Mucosa of descending colon (tissue), 3 donors: ENCODE data around the gene ADARB1. TPM values are rescaled to one million over a fixed set of nuclear protein-coding genes. Genes with fewer than 3 reads are reported as not detected.

Experiments
- ATAC-seq: fragments of 200-7000 bp; cut with Tn5 transposase; one replicate; pipeline ENCODE4 v1.9.1; 2020; ENCODE audit warnings: mild to moderate bottlenecking, moderate library complexity
- DNase-seq, 3 donors: peaks; one replicate each; pipeline ENCODE4 v3.0.0-alpha.2; 2020
- H3K36me3 ChIP-seq: fragments of 200-600 bp; one replicate; pipeline ENCODE4 v1.8.0; 2021; ENCODE audit warnings: low read depth, mild to moderate bottlenecking
- H3K4me1 ChIP-seq: fragments of 200-600 bp; one replicate; pipeline ENCODE4 v1.8.0; 2021; ENCODE audit warnings: low read depth, mild to moderate bottlenecking
- H3K4me3 ChIP-seq: fragments of 200-600 bp; one replicate; pipeline ENCODE4 v1.8.0; 2021; ENCODE audit warnings: mild to moderate bottlenecking
- H3K9me3 ChIP-seq: fragments of 200-600 bp; one replicate; pipeline ENCODE4 v1.8.0; 2021; ENCODE audit warnings: mild to moderate bottlenecking
- intact Hi-C, 2 donors: fragments of 100-400 bp; cut with DNase I in 1 of 2; cut with micrococcal nuclease in 1 of 2; formaldehyde crosslinking; loops; one replicate each; pipeline versions ENCODE4 v1.11.0 to v1.11.1; 2022; cut with DNase I, micrococcal nuclease
- total RNA-seq, 3 donors: library from RNA; stranded (reverse); fragmentation: NEBNext Ultra II Directional in 2 of 3; extraction: Animal tissue kit (Norgen Biotek cat#: 25700) in 2 of 3; gene quantifications; one replicate each; pipeline versions ENCODE4 v1.2.1 to v1.2.4, GENCODE V29; 2021 to 2023
- TF ChIP-seq, protein P1 (sequence below): fragments of 200-600 bp; IDR thresholded peaks from one replicate; pipeline ENCODE4 v1.8.0; 2022; ENCODE audit warnings: antibody characterized with exemption, mild to moderate bottlenecking
- donor health status: DM: no; HTN: no; CAD: no; lungs with moderate emphysema.
- donor health status: DM: no; HTN: no; CAD: no.
- donor health status: DM: no; HTN: yes; CAD: no.

ADARB1 gene
- total RNA-seq, 3 donors from 2014 or later, result 5.4 to 91.2 (median 8.8) TPM

DNA sequence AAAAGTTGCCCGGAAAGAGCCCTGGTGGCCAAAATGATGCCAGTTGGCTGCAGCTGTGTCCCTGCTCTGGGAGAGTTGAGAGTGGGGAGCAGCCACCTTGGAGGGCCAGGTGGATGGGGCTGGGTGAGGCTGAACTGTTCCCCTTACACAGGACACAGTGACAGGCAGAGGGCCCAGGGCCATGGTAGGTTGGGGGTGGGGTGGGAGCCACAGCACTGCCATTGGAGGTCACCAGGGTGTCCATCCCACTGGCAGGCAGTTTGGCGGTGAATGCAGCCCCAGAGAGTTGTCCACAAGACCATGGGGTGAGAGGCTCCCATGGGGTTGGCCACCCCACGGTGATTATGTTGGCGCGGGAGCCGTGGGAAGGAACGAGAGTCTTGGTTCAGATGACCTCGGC lies 125.7 kb downstream of the ADARB1 start:
- TF ChIP-seq, protein P1, sequence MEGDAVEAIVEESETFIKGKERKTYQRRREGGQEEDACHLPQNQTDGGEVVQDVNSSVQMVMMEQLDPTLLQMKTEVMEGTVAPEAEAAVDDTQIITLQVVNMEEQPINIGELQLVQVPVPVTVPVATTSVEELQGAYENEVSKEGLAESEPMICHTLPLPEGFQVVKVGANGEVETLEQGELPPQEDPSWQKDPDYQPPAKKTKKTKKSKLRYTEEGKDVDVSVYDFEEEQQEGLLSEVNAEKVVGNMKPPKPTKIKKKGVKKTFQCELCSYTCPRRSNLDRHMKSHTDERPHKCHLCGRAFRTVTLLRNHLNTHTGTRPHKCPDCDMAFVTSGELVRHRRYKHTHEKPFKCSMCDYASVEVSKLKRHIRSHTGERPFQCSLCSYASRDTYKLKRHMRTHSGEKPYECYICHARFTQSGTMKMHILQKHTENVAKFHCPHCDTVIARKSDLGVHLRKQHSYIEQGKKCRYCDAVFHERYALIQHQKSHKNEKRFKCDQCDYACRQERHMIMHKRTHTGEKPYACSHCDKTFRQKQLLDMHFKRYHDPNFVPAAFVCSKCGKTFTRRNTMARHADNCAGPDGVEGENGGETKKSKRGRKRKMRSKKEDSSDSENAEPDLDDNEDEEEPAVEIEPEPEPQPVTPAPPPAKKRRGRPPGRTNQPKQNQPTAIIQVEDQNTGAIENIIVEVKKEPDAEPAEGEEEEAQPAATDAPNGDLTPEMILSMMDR, result no peak
- ATAC-seq (no peak), DNase-seq (no peak)
- intact Hi-C loops, result no loop called here
- H3K36me3 ChIP-seq, result no peaks in the 10 kb centered on the region
- no peaks in the 10 kb centered on the region for H3K9me3 ChIP-seq
- H3K4me1 ChIP-seq, result no peaks in the 10 kb centered on the region
- no peak overlapping the region for H3K4me3 ChIP-seq

DNA sequence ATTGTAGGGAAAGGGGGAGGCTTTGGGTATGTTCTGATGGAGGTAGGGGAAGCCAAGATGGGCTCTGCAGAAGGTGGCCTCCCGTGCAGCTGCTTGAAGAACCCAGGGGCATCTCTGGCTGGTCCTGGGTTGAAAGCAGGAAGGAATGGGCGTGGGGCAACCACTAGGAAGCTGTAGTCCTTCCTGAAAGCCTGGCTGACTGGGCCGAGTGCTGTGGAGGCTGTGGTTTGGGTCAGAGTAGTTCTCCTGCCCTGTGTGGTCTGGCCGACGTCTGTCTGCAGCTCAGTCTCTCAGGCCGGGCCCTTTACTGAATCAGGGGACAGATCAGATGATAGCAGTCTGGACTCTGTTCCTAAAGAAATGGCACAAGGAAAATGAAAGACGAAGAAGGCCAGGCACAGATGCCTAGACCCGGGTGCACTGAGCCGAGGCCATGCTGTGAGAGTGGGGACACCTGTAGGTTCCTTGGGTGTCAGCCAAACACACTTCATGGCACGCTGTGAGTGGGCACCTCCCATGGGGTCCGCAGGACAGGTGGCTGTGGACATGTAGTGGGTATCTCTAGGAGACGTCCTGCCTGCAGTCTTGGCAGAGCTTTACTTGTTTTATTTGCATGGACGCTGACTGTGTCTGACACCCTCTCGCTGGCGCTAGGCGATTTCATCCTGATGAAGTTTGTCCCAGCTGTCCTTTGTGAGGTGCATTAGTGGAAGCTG lies 126.4 kb downstream of the ADARB1 start:
- DNase-seq (no peak), ATAC-seq (no peak)
- Histone ChIP-seq H3K36me3 (no peaks in the 10 kb centered on the region), H3K4me1 (no peaks in the 10 kb centered on the region), H3K9me3 (no peaks in the 10 kb centered on the region), H3K4me3 (no peak overlapping the region)
- TF ChIP-seq, protein P1, result no peak
- intact Hi-C loops, result no loop called here

DNA sequence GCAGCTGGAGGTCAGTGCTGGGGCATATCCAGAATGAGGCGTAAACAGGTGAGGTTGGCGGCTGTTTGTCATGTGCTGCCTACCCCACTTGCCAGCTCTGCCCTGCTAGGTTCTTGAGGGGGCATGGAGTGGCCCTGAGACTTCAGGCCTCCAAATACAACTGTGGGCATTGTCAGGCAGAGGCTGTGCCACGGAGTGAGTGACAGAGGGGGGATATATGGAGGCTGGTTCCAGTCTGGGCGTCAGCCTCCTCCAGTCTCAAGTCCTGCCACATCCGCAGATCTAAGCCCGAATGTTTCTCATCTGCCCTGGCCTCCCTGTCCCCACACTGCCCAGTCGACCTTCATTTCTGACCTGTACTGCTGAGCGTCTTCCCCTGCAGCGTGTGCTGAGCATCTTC lies 128.0 kb downstream of the ADARB1 start:
- DNase-seq (no peak), ATAC-seq (no peak)
- Histone ChIP-seq H3K4me3 (no peak overlapping the region), H3K4me1 (no peaks in the 10 kb centered on the region), H3K36me3 (no peaks in the 10 kb centered on the region), H3K9me3 (no peaks in the 10 kb centered on the region)
- intact Hi-C loops, result no loop called here
- TF ChIP-seq, protein P1, result no peak

DNA sequence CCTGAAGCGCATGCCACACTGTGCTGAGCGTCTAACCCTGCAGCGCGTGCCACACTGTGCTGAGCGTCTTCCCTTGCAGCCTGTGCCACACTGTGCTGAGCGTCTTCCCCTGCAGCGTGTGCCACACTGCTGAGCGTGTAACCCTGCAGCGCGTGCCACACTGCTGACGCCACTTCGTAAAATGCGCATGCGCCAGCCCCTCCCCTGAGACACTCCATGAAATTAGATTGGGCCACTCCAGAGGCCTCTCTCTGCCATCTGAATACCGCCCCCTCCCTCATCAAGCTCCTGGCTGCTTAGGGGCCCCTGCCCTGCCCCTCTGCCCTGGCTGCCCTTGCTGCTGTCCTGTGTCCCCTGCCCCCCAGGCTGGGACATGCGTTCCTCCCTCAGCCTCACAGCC lies 128.5 kb downstream of the ADARB1 start:
- Histone ChIP-seq H3K4me1 (no peaks in the 10 kb centered on the region), H3K9me3 (no peaks in the 10 kb centered on the region), H3K4me3 (no peak overlapping the region), H3K36me3 (no peaks in the 10 kb centered on the region)
- TF ChIP-seq, protein P1, result no peak
- ATAC-seq (no peak), DNase-seq (no peak)
- intact Hi-C loops, result no loop called here

DNA sequence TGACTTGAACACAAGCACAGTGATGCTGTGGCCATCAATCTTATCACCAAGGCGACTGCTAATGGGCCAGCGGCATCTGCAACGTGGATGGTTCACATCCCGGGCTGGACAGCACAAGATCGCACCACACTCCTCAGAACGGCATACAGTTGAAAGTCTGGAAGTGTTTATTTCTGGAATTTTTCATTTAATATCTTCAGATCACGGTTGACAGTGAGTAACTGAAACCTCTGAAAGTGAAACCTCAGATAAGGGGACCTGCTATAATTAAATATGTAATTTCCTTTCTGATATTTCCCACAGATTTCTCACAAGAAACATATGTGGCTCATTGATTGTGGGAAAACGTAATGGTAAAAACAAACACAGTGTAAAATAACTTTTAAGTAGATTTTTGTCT lies 129.6 kb downstream of the ADARB1 start:
- DNase-seq, result no peak
- intact Hi-C loops, result no loop called here
- Histone ChIP-seq H3K36me3 (no peaks in the 10 kb centered on the region), H3K4me3 (no peak overlapping the region), H3K4me1 (no peaks in the 10 kb centered on the region), H3K9me3 (no peaks in the 10 kb centered on the region)
- TF ChIP-seq, protein P1, result no peak
- ATAC-seq, result no peak

DNA sequence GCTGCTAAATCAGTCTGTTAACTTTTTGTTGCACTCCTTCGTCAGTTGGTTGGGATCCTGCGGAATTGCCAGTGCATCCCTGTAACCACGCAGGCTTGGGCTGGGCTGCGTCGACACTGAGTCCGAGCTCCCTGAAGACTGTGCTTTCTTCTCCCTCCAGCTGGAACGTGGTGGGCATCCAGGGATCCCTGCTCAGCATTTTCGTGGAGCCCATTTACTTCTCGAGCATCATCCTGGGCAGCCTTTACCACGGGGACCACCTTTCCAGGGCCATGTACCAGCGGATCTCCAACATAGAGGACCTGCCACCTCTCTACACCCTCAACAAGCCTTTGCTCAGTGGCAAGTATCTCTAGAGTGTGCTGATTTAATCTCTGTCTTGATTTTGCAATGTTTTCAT lies 130.0 kb downstream of the ADARB1 start:
- intact Hi-C loops, result no loop called here
- Histone ChIP-seq H3K4me1 (no peaks in the 10 kb centered on the region), H3K4me3 (no peak overlapping the region), H3K9me3 (no peaks in the 10 kb centered on the region), H3K36me3 (no peaks in the 10 kb centered on the region)
- DNase-seq, result no peak
- TF ChIP-seq, protein P1, result no peak
- no peak for ATAC-seq
